ENCODE measurements around the gene HHIPL1.

HHIPL1 gene

DNA sequence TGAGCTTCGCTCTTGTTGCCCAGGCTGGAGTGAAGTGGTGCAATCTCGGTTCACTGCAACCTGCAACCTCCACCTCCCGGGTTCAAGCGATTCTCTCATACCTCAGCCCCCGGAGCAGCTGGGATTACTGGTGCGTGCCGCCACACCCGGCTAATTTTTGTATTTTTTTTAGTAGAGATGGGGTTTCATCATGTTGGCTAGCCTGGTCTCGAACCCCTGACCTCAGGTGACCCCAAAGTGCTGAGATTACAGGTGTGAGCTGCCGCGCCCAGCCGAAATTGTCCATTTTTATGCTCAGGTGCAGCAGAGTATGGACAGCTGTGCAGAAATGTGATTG lies 20.0 kb downstream of the HHIPL1 start:
- TF ChIP-seq, protein P1, sequence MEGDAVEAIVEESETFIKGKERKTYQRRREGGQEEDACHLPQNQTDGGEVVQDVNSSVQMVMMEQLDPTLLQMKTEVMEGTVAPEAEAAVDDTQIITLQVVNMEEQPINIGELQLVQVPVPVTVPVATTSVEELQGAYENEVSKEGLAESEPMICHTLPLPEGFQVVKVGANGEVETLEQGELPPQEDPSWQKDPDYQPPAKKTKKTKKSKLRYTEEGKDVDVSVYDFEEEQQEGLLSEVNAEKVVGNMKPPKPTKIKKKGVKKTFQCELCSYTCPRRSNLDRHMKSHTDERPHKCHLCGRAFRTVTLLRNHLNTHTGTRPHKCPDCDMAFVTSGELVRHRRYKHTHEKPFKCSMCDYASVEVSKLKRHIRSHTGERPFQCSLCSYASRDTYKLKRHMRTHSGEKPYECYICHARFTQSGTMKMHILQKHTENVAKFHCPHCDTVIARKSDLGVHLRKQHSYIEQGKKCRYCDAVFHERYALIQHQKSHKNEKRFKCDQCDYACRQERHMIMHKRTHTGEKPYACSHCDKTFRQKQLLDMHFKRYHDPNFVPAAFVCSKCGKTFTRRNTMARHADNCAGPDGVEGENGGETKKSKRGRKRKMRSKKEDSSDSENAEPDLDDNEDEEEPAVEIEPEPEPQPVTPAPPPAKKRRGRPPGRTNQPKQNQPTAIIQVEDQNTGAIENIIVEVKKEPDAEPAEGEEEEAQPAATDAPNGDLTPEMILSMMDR (IDR thresholded peaks at IDR 0.05; ENCODE audit: borderline replicate concordance, insufficient read depth, low read depth, low read length): no peak
- H3K4me3 ChIP-seq (ENCODE audit: low read depth, low read length): no peak overlapping the region

DNA sequence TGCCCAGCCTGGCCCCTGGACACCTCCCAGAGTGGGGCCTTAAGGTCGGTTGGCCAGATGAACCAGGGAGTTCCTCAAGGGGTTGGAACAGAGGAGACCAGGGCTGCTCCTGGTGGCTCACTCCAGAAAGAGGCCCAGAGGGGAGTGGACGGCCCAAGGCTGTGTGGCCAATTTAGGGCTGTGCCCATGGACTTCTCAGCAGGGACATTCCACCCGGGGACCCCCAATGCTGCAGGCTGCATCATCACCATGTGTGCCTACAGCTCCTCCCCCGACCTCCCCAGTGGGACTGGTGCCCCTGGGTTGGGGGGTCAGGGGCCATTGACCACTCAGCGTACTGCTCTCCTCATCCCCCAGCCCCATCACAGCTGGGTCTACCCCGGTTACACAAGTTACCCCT lies 21.6 kb downstream of the HHIPL1 start:
- H3K4me3 ChIP-seq (ENCODE audit: low read depth, low read length): no peak overlapping the region
- TF ChIP-seq, protein P1 (IDR thresholded peaks at IDR 0.05; ENCODE audit: borderline replicate concordance, insufficient read depth, low read depth, low read length): no peak

DNA sequence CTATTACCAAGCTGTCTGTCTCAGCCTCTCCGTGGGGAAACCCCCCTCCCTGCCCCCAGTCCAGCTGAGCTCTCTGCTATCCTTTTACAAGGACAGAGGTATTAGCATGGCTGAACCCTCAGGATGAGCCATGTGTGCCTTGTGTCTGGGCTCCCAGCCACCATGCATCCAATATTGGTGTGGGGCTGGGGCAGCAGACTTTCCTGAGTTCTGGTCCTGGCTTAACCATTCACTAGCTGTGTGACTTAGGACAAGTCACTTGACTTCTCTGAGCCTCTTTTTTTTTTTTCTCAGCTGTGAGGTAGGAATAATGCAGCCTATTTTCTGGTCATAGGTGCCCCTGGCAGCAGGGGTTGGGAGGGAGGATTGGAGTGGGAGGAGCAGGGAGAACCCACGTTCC lies 22.1 kb downstream of the HHIPL1 start:
- TF ChIP-seq, protein P1 (IDR thresholded peaks at IDR 0.05; ENCODE audit: borderline replicate concordance, insufficient read depth, low read depth, low read length): no peak
- H3K4me3 ChIP-seq (ENCODE audit: low read depth, low read length): no peak overlapping the region

DNA sequence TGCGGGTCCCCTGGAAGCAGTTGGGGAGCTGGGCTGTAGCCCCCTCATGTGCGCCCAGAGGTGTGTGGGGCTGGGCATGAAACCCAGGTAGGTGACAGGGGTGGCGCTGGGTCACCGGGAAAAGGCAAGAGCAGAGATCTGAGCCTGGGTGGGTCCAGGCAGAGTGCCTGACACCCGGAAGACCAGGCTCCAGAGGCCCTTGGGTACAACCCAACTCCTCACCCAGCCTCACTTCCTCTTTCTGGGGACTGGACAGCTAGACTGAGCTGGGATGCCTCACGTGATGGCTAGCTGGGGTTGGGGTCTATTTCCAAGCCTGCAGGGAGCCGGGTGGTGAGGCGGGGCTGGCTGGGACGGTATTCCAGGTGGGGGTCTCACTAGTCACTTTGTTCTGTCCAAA lies 22.9 kb downstream of the HHIPL1 start:
- H3K4me3 ChIP-seq (ENCODE audit: low read depth, low read length): no peak overlapping the region
- TF ChIP-seq, protein P1 (IDR thresholded peaks at IDR 0.05; ENCODE audit: borderline replicate concordance, insufficient read depth, low read depth, low read length): no peak

DNA sequence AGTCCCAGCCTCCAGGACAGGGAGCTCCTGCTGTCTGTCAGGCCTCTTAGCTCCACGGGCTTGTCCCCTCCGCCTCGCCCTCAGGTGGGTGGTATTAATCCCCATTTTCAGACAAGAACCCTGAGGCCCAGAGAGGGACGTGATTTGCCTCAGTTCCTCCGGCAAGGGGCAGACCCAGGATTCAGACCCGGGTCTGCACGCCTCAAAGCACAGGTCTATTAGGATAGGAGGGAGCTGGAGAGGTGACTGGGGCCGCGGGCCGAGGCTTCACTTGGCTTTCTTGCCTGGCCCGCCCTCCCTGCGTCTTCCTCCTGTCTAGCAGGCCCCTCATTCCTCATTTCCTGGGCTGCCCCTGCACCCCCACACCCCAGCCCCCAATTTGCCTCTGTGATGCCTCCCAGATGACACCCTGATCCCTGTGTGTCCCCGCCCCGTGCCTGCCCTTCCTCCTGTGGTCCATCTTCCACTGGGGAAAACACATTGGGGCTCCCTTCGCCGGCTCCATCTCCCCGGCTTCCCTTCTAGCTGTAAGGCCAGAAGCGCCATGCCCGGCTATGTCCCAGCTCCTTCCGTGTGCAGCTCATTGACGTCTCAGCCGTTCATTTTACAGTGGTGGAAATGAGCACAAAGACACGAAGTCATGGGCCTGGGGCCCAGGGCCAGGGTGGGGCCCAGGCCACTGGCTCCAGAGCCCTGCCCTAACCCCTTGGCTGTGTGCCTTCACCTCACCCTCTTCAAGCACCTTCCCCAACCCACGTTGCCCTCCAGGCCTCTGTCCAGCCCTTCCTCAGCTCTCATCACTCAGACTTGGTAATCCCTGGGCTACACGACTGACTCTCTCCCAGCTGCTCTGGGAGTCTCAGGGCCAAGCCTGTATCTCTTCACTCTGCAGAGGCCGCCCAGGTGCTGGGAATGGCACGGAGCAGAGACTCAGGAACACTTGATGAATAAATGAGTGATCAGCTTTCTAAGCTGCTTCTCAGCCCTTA lies 23.7 kb downstream of the HHIPL1 start:
- no peak overlapping the region for H3K4me3 ChIP-seq (ENCODE audit: low read depth, low read length)

DNA sequence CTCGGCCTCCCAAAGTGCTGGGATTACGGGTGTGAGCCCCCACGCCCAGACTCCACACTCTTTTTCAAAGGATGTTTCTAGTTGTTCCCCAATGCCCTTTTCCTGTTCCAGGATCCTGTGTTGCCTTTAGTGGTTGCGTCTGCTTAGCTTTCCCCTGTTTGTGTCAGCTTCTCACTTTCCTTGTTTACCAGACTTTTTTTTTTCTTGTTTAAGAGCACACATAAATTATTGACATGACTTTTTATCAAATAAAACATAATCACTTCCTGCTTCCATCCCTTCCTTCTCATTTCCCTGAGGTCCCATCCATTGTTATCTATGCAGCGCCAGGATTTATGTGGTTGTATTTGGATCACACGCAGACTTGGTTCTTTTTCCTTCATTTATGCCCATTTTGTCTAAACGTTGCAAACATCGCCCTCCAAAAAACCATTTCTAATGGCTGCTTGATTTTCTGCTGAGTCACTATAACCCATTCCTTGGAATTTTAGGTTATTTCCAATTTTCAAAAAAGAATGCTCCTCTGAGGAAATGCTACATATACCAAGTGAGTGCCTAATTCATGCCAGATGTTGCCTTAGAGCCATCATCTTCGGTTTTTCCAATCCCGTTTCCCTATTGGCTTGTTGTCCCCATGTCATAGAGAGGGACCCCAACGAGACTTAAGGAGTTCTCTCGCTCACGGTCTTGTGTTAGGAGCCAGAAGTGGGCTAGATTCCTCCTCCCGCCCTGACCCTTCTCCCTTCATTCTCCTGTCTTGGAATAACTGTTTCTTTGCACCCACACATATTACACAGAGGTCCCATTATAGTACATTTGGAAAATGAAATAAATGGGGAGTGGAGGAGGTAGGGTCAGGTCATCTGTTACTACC lies 25.7 kb downstream of the HHIPL1 start:
- TF ChIP-seq, protein P1 (IDR thresholded peaks at IDR 0.05; ENCODE audit: borderline replicate concordance, insufficient read depth, low read depth, low read length): no peak
- no peak overlapping the region for H3K4me3 ChIP-seq (ENCODE audit: low read depth, low read length)

More for the DNA sequence above, 23.7 kb downstream of the HHIPL1 start:
- TF ChIP-seq, protein P1 (IDR thresholded peaks at IDR 0.05; ENCODE audit: borderline replicate concordance, insufficient read depth, low read depth, low read length): no peak

All from GM12875 (cell line).